ENCODE results near the gene MYL6B. TPM values are rescaled to one million over a fixed set of nuclear protein-coding genes. Genes with fewer than 3 reads are reported as not detected.
A peak's percentile ranks its signal among the peaks of the same experiment; 100 is the strongest.

MYL6B gene
- polyA plus RNA-seq, 2 of the 4 experiments (the other 2 are of a cell fraction), result 67.0 to 83.9 TPM

- POLR2A ChIA-PET, result no interaction called here
- no peak for ATAC-seq
Measured at GRCh38 chr12:56152756-56153677, 630 bp downstream of the MYL6B start.

GRCh38 chr12:56153678-56154065 lies 1.3 kb downstream of the MYL6B start:
- 75% methylated on average over 5 of the region's 5 CpGs for WGBS (ENCODE audit: missing lambda C conversion rate)
- CTCF ChIA-PET, result interaction anchor here (1.2 to 10.2 kb wide), 5 partner anchors 9 to 36 kb away, joined by 3 to 98 read pairs (median 5); partner anchors contain the start of genes ESYT1 and SMARCC2

More at GRCh38 chr12:56152756-56153677, 630 bp downstream of the MYL6B start:
- Histone ChIP-seq H3K4me2 (peak overlapping the region; percentile 82), H3K27ac (peak overlapping the region; percentile 92 to 93), H3K9me3 (no peaks in the 10 kb centered on the region), H3K4me1 (peaks cover 21% of the 10 kb centered on the region; the same call in 2 of the 3 replicates), H3K4me3 (peak overlapping the region; percentile 53)
- 16% methylated on average over 8 of the region's 8 CpGs for WGBS (ENCODE audit: missing lambda C conversion rate)
- no peak for DNase-seq (ENCODE audit: low read depth in 1 of 2, low spot score in 1 of 2)
- CTCF ChIA-PET, result interaction anchor here (0.6 to 10.2 kb wide), 4 partner anchors 9 to 341 kb away, joined by 3 to 98 read pairs (median 4); partner anchors contain the start of gene ESYT1
- FAIRE-seq, result no peak
- TF ChIP-seq HOXB13 (CRISPR knock-in tag; IDR thresholded peaks at IDR 0.05; ENCODE audit: low read depth) (no peak), CEBPB (IDR thresholded peaks at IDR 0.05) (no peak), NPAS2 (CRISPR knock-in tag; IDR thresholded peaks at IDR 0.05; ENCODE audit: borderline replicate concordance) (no peak), NR3C1 (IDR thresholded peaks at IDR 0.05) (no peak), KDM1A (IDR thresholded peaks at IDR 0.05; ENCODE audit: low read depth) (no peak), ZSCAN20 (CRISPR knock-in tag; IDR thresholded peaks at IDR 0.05) (no peak), KDM5A (IDR thresholded peaks at IDR 0.05) (no peak), NFE2L2 (conservative IDR thresholded peaks at IDR 0.05; ENCODE audit: low read length) (no peak), CBX2 (IDR thresholded peaks at IDR 0.05; ENCODE audit: borderline replicate concordance, low read depth) (no peak), HOXB5 (CRISPR knock-in tag; IDR thresholded peaks at IDR 0.05) (no peak), USF2 (IDR thresholded peaks at IDR 0.05) (no peak), MAFK (IDR thresholded peaks at IDR 0.05; ENCODE audit: partially characterized antibody) (no peak), ZC3H11A (IDR thresholded peaks at IDR 0.05) (no peak), SMC3 (IDR thresholded peaks at IDR 0.05) (no peak), RFX5 (IDR thresholded peaks at IDR 0.05) (no peak)
- TF ChIP-seq, protein P1, sequence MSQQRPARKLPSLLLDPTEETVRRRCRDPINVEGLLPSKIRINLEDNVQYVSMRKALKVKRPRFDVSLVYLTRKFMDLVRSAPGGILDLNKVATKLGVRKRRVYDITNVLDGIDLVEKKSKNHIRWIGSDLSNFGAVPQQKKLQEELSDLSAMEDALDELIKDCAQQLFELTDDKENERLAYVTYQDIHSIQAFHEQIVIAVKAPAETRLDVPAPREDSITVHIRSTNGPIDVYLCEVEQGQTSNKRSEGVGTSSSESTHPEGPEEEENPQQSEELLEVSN (IDR thresholded peaks at IDR 0.05; ENCODE audit: borderline replicate concordance, low read depth), result no peak

GRCh38 chr12:56154246-56154771 lies 1.9 kb downstream of the MYL6B start:
- TF ChIP-seq, protein P2, sequence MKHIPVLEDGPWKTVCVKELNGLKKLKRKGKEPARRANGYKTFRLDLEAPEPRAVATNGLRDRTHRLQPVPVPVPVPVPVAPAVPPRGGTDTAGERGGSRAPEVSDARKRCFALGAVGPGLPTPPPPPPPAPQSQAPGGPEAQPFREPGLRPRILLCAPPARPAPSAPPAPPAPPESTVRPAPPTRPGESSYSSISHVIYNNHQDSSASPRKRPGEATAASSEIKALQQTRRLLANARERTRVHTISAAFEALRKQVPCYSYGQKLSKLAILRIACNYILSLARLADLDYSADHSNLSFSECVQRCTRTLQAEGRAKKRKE (CRISPR knock-in tag; IDR thresholded peaks at IDR 0.05; ENCODE audit: low read depth), result no peak
- TF ChIP-seq USF2 (IDR thresholded peaks at IDR 0.05) (no peak), TP53 (CRISPR knock-in tag; IDR thresholded peaks at IDR 0.05) (no peak), KDM1A (IDR thresholded peaks at IDR 0.05; ENCODE audit: low read depth) (no peak), CHD4 (IDR thresholded peaks at IDR 0.05; ENCODE audit: borderline replicate concordance) (no peak)
- TF ChIP-seq, protein P3, sequence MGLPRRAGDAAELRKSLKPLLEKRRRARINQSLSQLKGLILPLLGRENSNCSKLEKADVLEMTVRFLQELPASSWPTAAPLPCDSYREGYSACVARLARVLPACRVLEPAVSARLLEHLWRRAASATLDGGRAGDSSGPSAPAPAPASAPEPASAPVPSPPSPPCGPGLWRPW (IDR thresholded peaks at IDR 0.05), result no peak
- H3K9me3 ChIP-seq, result no peaks in the 10 kb centered on the region
- no peak overlapping the region for H3K27ac ChIP-seq
- ATAC-seq, result no peak
- ChIA-PET POLR2A (interaction anchor here (0.6 kb wide), 1 partner anchor 13 kb away, joined by 4 read pairs; no protein-coding TSS in a partner anchor), CTCF (interaction anchor here (1.2 to 10.2 kb wide), 6 partner anchors 10 to 36 kb away, joined by 3 to 98 read pairs (median 12); partner anchors contain the start of genes ESYT1, SMARCC2 and ZC3H10)
- H3K4me3 ChIP-seq, result no peak overlapping the region
- 100% methylated on average over 1 of the region's 1 CpG for WGBS (ENCODE audit: missing lambda C conversion rate)
- peaks cover 21% of the 10 kb centered on the region; the same call in 2 of the 3 replicates for H3K4me1 ChIP-seq
- no peak overlapping the region for H3K4me2 ChIP-seq
- DNase-seq (ENCODE audit: low read depth in 1 of 2, low spot score in 1 of 2), result no peak
- no peak for FAIRE-seq

More at GRCh38 chr12:56153678-56154065, 1.3 kb downstream of the MYL6B start:
- TF ChIP-seq ESRRA (IDR thresholded peaks at IDR 0.05; ENCODE audit: borderline replicate concordance, low read length) (no peak), NR3C1 (IDR thresholded peaks at IDR 0.05) (no peak), JUNB (IDR thresholded peaks at IDR 0.05) (no peak)
- TF ChIP-seq, protein P4, sequence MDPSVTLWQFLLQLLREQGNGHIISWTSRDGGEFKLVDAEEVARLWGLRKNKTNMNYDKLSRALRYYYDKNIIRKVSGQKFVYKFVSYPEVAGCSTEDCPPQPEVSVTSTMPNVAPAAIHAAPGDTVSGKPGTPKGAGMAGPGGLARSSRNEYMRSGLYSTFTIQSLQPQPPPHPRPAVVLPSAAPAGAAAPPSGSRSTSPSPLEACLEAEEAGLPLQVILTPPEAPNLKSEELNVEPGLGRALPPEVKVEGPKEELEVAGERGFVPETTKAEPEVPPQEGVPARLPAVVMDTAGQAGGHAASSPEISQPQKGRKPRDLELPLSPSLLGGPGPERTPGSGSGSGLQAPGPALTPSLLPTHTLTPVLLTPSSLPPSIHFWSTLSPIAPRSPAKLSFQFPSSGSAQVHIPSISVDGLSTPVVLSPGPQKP (IDR thresholded peaks at IDR 0.05; ENCODE audit: low read depth, low read length), result no peak
- POLR2A ChIA-PET, result interaction anchor here (0.6 kb wide), 1 partner anchor 12 kb away, joined by 4 read pairs; no protein-coding TSS in a partner anchor
- DNase-seq (ENCODE audit: low read depth in 1 of 2, low spot score in 1 of 2), result no peak
- H3K4me2 ChIP-seq, result peak overlapping the region; percentile 82
- no peak overlapping the region; the same call in 2 of the 3 replicates for H3K4me3 ChIP-seq
- no peaks in the 10 kb centered on the region for H3K9me3 ChIP-seq
- H3K27ac ChIP-seq, result peak overlapping the region in 1 of 2 experiments; percentile 93; a peak in 2 of 6 replicates
- peaks cover 21% of the 10 kb centered on the region; the same call in 2 of the 3 replicates for H3K4me1 ChIP-seq
- no peak for ATAC-seq
- no peak for FAIRE-seq
